TTC549 (cell line): ENCODE results near the gene OAT.
A peak's percentile ranks its signal among the peaks of the same experiment; 100 is the strongest.

ENCODE experiments used
- FAIRE-seq: peaks from 2 replicates; lab custom pipeline; 2012; peaks lifted over from hg19 to GRCh38; lab: Jason Lieb, UNC

Gene OAT

DNA sequence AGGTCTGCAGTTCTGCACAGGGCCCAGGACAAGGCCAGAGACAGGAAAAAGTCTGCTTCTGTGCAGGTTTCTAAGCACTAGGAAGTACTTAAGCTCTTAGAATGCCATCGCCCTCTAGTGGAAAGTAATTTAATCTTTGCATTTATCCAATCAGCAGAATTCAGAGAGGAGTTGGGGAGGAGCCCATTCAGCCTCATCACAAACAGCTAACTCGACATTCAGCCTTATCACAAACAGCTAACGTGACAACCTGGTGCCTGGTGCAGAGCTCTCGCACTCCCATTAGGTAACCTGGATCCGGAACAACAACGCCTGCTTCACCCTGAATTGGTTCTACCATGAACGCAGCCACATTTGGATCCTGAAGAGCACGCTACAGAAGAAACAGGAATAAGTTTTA lies 15.2 kb downstream of the OAT start:
- peak; percentile 85 for FAIRE-seq

DNA sequence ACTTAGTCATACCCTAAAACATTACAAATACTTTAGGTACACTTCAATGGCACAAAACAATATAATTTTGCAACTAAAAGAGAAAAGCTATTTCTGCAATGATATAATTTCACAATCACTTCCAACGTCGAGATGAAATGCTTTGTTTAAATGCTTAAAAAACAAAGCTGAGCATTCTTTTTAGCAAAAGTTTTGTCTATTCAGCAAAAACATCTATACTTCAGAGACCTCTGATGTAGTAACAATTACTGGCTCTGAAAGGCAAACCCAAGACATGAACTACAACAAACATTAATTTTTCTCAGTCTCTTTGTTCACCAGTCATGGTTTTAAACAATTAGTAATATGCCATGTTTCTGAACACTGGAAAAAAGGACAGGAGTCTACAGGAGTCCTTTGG lies 16.4 kb downstream of the OAT start:
- FAIRE-seq: no peak

DNA sequence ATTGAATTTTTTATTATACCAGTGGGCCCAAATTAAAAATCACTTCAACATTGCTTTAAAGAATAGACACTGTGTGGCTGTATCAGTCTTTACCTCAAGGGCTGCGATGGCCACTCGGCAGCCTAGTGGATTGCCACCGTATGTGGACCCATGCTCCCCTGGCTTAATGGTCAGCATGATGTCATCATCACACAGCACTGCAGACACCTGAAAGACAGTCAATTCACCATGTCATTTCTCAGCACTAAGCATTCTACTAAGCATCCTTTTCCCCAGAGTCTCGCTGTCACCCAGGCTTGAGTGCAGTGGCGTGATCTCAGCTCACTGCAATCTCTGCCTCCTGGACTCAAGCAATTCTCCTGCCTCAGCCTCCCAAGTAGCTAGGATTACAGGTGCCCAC lies 17.1 kb downstream of the OAT start:
- no peak for FAIRE-seq

DNA sequence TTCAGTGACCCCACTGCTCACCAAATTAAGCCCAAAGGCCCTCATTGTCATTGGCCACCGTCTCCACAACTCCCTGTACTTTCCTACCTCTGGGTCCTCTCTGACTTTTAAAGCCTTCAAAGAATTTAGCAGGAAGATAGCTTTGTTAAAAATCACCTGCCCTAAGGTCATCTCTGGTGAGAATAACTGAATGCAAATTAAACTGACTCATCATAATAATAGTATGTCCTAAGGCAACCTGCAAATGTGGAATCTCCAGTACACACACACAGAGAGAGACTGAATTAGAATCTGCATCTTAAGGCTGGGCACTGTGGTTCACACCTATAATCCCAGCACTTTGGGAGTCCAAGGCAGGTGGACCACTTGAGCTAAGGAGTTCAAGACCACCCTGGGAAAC lies 24.1 kb downstream of the OAT start:
- FAIRE-seq: no peak

DNA sequence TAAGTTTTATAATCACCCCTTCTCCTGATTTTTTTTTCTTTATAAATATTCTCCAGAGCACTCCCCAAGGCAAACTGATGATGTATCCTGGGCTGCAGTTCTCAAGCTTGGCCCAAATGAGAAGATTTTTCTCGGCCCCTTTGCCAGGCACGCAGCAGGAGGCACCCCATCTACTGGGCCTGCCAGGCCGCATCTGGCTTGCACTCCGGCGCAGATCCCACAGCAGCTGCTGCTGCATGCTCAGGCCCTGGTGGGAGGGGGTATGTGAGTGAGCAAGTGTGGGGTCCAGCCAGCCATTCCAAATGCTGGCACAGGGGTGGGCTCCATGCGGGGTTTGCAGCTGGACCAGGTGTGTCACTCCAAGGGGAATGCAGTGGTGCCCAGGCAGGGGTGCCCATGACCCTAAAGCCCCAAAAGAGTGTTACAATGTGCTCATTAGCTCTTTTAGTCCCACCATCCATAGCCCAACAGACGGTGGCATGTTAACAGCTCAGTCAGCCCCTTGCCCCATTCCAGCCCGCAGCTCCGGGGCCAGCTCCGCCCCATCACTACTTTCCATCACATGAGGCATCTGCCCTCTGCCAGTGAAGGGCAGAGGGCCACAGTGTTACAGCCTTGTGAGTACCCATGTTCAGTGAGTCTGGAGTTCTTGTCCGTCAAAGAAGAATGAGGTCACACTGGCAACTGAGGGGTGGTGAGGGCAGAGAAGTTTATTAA lies 25.9 kb downstream of the OAT start:
- FAIRE-seq: no peak

DNA sequence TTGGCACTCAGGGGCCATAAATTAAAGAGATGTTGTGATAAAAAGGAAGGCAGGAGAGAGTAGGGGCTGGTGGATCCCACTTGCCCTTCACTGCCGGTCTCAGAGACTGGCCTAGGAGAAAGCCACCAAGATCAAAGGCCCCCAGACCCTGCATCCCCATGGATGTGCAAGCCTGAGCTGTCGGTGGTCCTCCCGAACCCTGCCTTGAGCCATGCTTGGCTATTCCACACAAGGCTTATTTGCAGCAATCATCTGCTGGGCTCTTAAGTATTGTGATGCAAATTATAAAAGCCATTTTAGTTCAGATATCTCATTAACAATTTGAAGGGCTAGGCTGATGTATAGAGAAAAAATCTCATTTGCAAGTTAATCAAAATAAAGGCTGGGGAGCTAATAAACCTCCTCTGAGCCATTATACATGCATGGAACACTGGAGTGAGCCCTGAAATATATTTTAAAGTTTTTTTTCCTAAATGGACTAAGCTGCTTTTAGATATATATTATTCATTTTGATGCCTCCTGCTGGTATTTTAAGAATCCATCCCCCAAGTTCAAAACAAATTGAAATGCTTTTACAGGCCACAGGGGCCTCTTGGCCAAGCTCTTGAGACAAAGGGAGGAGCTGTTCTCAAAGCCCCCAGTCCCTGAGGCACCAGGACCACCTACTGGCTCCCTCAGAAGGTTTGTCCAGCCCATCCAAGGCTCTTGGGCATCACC lies 28.1 kb downstream of the OAT start:
- no peak for FAIRE-seq

DNA sequence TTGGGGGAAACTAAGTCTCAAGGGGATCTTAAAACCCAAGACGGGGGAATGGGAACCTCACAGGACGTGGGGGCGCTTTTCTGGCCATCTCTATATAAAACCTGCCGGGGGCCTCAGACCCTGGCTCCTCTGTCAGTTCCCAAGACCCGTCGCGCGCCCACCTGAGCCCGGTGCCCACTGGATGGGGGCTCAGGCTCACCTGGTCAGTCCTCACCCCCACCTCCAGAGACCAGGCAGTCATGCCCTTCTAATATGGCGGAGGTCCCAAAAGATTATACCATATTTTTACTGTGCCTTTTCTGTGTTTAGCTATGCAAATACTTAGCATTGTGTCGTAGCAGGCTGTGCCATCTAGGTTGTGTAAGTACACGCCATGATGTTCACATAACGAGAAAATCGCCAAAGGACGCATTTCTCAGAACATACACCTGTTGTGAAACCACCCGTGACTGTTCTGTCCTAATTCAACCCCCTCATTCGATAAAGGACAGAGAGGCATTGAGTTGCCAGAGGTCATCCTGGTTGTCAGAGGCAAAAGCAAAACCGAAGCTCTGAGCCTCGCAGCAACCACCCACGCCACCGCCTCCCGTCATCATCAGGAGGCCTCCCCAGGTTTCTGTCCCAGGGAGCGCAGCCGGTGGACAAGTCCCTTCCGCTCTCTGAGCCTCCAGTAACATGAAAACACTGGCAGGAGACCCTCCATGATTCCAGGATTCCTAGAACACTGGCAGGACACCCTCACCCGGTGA lies 28.9 kb downstream of the OAT start:
- no peak for FAIRE-seq

DNA sequence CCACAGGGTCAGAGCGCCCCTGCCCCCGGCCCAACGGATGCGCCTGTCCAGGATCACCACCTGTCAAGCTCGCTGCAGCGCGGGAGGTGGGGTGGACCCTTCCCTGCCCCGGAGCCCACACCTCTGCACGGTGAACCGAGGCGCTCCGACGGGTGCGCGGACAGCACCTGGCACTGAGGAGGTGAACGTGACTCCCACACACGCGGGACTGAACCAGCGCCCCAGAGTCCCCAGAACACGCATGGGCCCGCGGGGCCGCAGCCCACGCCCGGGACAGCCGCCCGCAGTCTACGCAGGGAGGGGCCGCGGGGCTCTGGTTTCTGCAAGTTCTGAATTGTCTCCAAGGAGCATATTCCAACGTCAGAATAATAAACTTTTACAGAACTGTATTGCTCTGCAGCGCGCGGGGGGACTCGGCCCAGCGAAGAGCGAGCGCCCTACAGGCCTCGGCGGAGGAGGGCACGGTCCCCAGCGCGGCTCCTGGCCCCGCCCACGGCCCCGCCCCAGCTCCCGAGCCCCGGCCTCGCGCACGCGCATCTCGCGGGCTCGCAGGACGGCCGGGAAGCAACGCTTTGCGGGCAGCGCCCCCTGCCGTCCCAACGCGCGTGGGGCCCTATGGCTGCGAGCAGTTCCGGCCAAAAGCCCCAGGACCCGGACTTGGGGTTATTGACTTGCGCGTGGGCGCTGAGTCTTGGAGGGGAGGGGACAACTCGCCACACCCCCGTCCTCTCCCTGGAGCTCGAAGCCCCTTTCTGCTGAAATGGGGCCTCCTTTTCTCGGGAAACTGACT lies 29.7 kb downstream of the OAT start:
- no peak for FAIRE-seq

DNA sequence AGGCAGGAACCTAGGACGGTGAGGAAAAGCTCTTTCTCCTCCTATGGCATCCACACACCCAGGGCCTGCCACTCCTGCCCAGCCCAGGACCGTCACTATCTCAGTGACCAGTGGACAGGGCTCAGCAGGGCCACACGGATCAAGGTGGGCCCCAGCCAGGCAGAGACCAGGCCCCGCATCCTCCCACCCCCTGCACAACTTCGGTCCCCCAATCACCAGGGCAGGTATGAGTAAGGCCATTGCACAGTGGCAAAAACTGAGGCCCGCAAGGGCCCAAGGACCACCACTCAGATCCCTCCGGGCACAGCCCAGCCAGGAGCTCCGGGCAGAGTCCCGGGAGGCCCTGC lies 30.3 kb downstream of the OAT start:
- FAIRE-seq: no peak

DNA sequence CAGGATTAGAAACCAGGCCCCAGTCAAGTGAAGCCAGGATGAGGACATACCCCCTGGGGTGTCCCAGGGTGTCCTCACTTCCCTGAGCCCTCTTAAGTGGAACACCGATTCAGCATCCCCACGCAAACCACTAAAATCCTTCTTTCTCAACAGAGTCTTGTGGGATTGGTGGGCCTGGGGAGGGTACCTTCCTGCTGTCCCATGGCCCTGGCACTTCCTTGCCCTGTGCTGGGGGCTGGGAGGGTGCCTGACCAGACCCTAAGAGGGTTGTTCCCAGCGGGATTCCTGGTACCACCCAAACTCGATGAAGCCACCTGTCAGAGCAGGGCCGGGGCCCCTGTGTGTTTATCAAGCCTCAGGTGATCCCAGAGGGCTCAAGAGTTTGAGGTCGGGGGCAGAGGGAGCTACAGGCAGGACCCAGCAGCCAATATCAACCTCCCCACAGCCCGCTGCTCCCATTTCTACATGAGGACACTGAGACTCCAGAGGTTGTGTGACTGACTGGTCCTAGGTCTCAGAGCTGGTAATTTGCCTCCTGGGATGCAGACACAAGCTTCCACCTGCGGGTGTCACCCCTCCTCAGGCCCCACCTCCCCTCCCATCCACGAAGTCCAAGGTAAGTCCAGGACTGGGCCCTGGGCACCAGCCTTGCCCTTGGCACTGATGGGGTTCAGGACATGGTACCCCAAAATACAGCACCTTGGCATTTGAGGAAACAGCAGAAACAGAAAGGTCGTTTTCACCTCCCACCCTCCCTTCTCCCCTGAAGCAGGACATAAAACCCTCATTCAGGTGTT lies 31.4 kb downstream of the OAT start:
- FAIRE-seq: no peak

DNA sequence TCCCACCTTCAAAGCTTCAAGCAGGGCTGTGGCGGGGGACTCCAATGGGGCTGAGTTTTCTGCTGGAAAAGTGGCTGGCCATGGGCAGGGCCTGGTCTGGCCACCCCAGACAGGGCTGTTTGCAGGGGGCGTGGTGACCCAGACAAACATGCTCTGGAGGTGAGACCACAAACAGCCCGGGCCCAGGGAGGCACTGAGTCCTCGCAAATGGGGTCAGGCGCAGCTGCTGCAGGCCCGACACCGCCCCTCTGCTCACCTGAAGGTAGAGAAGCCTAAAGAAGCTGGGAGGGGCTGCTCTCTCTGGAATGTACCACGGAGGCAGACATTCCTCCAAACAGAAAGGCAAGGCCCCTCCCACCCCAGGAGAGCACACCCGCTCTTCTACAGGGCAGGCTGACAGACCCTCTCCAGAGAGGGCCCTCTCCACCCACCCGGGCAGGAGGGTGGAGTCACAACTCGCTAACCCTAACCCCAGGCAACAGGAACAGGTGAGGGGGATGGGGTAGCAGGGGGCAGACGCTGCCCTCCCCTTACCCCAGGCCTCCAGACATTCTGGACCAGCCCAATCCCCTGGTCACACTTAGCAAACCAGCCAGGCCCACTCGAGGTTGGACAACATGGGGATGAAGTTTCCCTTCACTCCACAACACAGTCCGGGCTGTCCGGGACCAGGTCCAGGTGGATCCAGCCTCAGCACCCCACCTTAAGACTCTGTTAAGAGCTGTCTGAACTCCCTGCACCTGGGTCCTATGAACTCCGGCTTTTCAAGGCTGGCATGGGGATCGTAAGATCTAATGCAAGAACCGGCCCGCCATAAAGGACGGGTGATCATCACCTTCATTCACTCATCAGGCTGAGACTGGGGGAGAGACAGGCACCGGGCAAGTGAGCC lies 32.3 kb downstream of the OAT start:
- FAIRE-seq: no peak

DNA sequence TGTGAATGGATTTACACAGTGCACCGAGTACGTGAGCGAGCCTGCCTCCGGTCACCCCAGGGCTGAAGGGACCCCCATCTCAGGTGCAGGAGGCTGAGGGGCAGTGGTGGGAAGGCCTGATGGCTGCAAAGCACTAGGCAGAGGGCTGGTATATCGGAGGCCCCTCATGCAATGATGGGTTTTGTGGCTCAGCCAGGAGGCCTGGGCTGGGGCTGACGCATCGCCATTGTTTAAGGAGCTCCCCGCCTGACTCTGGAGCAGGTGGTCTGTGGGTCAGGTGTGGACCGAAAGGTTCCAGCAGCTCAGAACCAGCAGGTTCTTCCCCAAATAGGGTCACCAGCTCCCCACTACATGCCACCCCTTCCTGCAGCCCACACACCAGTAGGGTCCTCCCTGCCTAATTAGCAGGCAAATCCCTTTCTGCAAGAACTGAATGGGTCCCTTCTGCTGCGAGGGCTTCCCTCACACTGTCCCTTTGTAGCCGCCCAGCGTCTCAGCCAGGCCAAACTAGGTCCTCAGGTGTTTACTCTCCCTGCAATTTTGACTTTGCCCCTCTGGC lies 33.0 kb downstream of the OAT start:
- FAIRE-seq: no peak

DNA sequence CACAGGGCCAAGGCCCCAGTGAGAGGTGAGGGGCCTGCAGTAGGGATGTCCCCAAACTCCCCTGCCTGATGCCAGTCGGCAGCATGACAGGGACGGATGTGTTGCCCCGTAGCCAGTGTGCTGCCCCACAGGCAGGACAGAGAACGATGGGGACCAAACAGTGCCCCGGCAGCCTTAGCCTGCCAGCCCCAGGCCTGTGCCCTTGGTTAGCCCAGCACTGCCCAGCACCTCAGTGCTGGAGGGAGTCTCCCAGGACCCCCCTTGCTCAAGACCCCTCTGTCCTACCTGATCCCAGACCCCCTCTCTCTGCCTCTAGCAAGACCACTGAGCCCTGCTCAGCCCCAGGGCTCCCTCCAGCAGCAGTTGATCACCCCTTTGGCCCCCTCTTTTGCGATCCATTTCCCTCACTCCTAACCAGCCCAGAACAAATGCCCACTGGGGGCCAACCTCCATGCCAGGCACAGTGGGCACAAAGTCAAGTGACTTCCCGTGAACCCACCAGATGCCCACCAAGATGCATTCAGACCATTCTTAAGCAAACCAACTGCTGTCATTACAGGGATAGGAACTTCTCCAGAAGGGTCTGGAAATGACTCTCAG lies 34.0 kb downstream of the OAT start:
- no peak for FAIRE-seq

DNA sequence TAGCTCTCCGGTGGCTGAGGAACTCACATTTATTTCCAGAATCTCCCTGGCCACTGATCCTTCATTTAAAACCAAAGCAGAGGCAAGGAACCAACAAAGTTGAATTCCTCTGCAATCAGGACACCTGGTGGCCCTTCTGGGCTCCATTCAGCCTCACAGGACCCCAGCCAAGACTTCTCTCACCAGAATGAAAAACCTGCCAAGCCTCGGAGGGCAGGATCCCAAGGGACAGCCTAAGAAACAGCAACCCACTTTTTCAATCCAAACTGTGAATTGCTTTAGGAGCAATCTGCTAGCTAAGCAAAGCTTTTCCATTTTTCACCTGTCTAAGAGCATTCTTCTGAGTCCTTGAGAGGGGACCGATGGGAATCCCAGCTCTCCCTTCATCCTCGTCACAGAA lies 34.6 kb downstream of the OAT start:
- no peak for FAIRE-seq

DNA sequence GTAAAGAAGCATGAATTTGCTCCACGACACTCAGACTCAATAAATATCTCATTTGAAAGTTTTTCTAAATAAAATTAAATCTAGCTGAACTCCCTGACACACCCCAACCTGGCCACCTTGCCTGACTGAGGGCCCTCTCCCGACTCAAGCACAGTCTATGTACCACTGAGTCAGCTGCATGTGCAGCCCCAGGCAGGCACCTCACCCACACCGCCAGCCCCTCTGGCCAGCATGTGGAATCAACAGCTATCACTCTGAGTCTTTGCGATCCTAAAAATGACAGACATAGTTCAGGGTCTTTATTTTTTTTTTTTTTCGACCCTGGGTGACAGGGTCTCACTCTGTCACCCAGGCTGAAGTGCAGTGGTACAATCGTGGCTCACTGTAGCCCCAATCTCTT lies 35.2 kb downstream of the OAT start:
- FAIRE-seq: no peak

DNA sequence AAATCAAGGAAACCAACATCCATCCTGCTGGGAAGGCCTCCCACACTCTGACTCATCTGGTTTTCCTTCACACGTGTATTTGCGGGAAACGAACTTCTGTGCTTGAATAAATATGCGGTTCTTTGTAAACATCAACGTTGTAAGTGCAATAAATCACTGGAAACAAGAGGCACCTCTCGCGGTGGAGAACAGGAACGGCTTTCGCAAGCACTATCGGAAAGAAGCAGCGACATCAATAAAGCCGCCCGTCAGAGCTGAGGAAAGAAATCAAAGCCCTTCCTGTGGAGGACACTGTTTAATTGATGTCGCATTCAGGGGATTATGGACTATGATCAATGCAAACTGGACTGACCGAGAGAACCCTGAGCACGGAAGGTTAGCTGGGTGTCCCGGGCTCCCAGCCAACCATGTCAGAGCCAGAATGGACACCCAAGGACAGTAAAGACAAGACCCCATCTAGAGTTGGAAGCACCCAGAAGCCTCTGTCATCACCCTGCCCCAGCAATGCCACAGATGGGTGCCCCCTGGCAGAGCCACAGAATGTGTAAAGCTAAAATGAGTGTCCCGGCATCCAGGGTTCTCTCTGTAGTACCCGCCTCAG lies 37.6 kb downstream of the OAT start:
- no peak for FAIRE-seq

DNA sequence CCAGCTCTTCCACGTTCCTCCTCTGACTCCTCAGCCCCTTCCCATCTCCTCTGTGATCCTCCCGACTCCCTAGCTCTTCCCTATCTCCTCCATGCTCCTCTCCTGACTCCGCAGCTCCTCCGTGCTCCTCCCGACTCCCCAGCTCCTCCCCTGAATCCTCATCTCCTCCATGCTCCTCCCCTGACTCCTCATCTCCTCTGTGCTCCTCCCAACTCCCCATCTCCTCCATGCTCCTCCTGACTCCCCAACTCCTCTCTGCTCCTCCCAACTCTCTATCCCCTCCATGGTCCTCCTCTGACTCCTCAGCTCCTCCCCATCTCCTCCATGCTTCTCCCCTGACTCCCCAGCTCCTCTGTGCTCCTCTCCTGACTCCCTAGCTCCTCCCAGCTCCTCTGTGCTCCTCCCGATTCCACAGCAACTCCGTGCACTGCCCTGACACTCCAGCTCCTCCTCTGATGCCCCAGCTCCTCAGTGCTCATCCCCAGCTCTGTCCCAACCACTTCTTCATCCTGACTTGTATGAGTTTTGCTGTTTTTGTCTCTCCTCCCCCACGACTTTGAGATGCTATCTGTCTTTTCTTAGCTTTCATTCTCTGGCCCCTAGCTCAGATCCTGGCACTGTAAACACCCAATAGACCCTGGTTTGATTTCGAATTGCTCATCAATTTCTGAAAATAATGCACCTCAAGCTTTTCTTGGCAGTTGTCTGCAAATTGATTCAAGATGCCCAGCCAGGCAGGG lies 38.3 kb downstream of the OAT start:
- no peak for FAIRE-seq

DNA sequence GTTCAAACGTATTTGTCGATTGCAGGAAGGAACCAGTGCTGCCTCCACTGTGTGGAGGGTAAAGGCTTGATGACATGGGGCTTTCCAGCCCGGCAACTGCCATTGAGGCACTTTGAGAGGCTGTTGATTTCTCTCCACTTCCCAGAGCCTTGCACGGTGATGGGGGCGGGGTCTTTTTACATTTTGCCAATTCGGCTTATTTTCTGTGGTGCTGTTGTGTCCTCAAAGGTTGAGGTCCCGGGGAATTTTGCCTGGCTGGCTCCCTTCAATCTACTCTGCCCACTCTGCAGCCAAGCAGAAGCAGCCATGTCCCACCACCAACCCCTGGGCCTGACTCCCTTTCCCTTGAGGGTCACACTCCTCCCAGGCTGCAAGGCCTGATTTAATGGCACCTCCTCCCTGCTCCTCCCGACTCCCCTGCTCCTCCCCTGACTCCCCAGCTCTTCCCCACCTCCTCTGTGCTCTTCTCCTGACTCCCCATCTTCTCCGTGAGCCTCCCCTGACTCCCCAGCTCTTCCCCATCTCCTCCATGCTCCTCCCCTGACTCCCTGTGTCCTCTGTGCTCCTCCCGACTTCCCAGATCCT lies 39.0 kb downstream of the OAT start:
- FAIRE-seq: no peak
